ENCODE measurements around the gene RB1. TPM values are rescaled to one million over a fixed set of nuclear protein-coding genes. Genes with fewer than 3 reads are reported as not detected.

The RB1 gene
- total RNA-seq, 1 donor = 48.4 TPM

GRCh38 chr13:48493066-48493765 is 189.7 kb downstream of the RB1 start:
- no peak for TF ChIP-seq CTCF (IDR thresholded peaks at IDR 0.05; ENCODE audit: insufficient read depth, low read length)
- no peak for DNase-seq (ENCODE audit: low read depth)
- H3K4me3 ChIP-seq (ENCODE audit: low read depth, low read length) = no peak overlapping the region

- no peak overlapping the region for H3K4me3 ChIP-seq (ENCODE audit: low read depth, low read length)
- peak; percentile 24 for DNase-seq (ENCODE audit: low read depth)
- TF ChIP-seq CTCF (IDR thresholded peaks at IDR 0.05; ENCODE audit: insufficient read depth, low read length) = no peak
Measured at GRCh38 chr13:48493851-48494250, 190.3 kb downstream of the RB1 start.

- no peak overlapping the region for H3K4me3 ChIP-seq (ENCODE audit: low read depth, low read length)
- no peak for TF ChIP-seq CTCF (IDR thresholded peaks at IDR 0.05; ENCODE audit: insufficient read depth, low read length)
- DNase-seq (ENCODE audit: low read depth) = no peak
Measured at GRCh38 chr13:48494874-48495273, 191.3 kb downstream of the RB1 start.

GRCh38 chr13:48496271-48497161 is 193.0 kb downstream of the RB1 start:
- TF ChIP-seq CTCF (IDR thresholded peaks at IDR 0.05; ENCODE audit: insufficient read depth, low read length) = no peak
- H3K4me3 ChIP-seq (ENCODE audit: low read depth, low read length) = no peak overlapping the region
- no peak for DNase-seq (ENCODE audit: low read depth)

GRCh38 chr13:48497669-48498068 is 194.1 kb downstream of the RB1 start:
- H3K4me3 ChIP-seq (ENCODE audit: low read depth, low read length) = no peak overlapping the region
- no peak for DNase-seq (ENCODE audit: low read depth)
- no peak for TF ChIP-seq CTCF (IDR thresholded peaks at IDR 0.05; ENCODE audit: insufficient read depth, low read length)

DNA sequence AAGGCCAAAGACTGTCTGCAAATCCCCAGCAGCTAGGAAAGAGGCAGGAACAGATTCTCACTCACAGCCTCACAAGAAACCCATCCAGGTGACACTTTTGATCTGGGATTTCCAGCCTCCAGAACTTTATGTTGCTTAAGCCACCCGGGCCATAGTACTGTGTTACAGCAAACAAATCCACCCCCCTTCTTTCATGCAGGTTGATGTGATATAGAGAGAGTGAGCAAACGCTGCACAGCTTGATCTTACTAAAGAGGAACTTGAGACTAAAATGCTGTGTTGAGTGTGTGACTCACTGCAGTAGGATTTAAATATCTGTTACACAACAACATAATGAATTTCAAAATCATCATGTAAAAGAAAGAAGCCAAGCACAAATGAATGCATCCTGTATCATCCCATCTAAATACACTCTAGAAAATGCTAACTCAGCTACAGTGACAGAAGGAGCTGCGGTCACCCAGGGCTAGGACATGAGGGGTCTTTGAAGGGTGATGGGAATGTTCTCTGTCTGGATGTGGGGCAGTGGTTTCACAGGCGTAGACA is 197.2 kb downstream of the RB1 start:
- H3K4me3 ChIP-seq (ENCODE audit: low read depth, low read length) = no peak overlapping the region
- peak; percentile 80 for DNase-seq (ENCODE audit: low read depth)
- no peak for TF ChIP-seq CTCF (IDR thresholded peaks at IDR 0.05; ENCODE audit: insufficient read depth, low read length)
